Cardiac muscle cell (in vitro differentiated cells and primary cell): ENCODE measurements around the gene PRKCZ. TPM values are rescaled to one million over a fixed set of nuclear protein-coding genes. Genes with fewer than 3 reads are reported as not detected.

Experiments used
- DNase-seq, 2 donors: peaks; one replicate each; pipeline versions ENCODE4 v3.0.0 to v3.0.0-alpha.2; 2010 to 2017; ENCODE audit warnings: low read depth in 1 of 2, low spot score in 1 of 2
- H3K27ac ChIP-seq: fragments of 200-600 bp; sonication (generic); 2 replicates; pipeline ENCODE4 v1.5.1; 2016
- H3K27me3 ChIP-seq: fragments of 200-600 bp; sonication (generic); 2 replicates; pipeline ENCODE4 v1.6.0; 2016; ENCODE audit warnings: control low read depth
- H3K36me3 ChIP-seq: fragments of 200-600 bp; sonication (generic); 2 replicates; pipeline ENCODE4 v1.5.1; 2016; ENCODE audit warnings: control low read depth
- H3K4me1 ChIP-seq: fragments of 200-600 bp; sonication (generic); 2 replicates; pipeline ENCODE4 v1.8.1; 2017; ENCODE audit warnings: low read depth, mild to moderate bottlenecking, mixed run types
- H3K4me3 ChIP-seq: fragments of 200-600 bp; sonication (generic); 2 replicates; pipeline ENCODE4 v1.5.1; 2016; ENCODE audit warnings: mild to moderate bottlenecking
- H3K9me3 ChIP-seq: fragments of 200-600 bp; sonication (generic); 2 replicates; pipeline ENCODE4 v1.5.1; 2017; ENCODE audit warnings: low read depth, mild to moderate bottlenecking, control low read depth
- CTCF ChIP-seq: IDR thresholded peaks from 2 replicates; pipeline ENCODE4 v1.5.1; 2012; ENCODE audit warnings: low read depth, mild to moderate bottlenecking, low read length
- polyA plus RNA-seq: library from polyadenylated mRNA; unstranded; fragments of >200 nt; fragmentation: Nextera tagmentation; extraction: Ambion mirVana; gene quantifications from 2 replicates; pipeline ENCODE4 v1.2.1, GENCODE V29; 2016
- total RNA-seq: library from RNA; depleted of rRNA; stranded (reverse); fragments of >200 nt; gene quantifications from 2 replicates; pipeline ENCODE4 v1.2.3, GENCODE V29; 2016

Gene PRKCZ
- total and polyA plus RNA-seq, 2 experiments from 2014 or later, result 44.6 to 50.9 TPM

GRCh38 chr1:2022063-2022770 is 28.0 kb upstream of the PRKCZ start:
- Histone ChIP-seq H3K4me1 (no peaks in the 10 kb centered on the region), H3K27me3 (peaks cover 53% of the 10 kb centered on the region), H3K9me3 (no peaks in the 10 kb centered on the region), H3K4me3 (no peak overlapping the region), H3K36me3 (no peaks in the 10 kb centered on the region), H3K27ac (no peak overlapping the region)
- no peak for TF ChIP-seq CTCF
- no peak for DNase-seq

- TF ChIP-seq CTCF, result no peak
- H3K27me3 ChIP-seq, result peaks cover 44% of the 10 kb centered on the region
- no peak overlapping the region for H3K4me3 ChIP-seq
- no peaks in the 10 kb centered on the region for H3K9me3 ChIP-seq
- no peaks in the 10 kb centered on the region for H3K4me1 ChIP-seq
- H3K36me3 ChIP-seq, result no peaks in the 10 kb centered on the region
- DNase-seq, result no peak
- no peak overlapping the region for H3K27ac ChIP-seq
Measured at GRCh38 chr1:2023187-2023586, 27.0 kb upstream of the PRKCZ start.

GRCh38 chr1:2024451-2024850 is 25.8 kb upstream of the PRKCZ start:
- H3K36me3 ChIP-seq, result no peaks in the 10 kb centered on the region
- no peak overlapping the region for H3K27ac ChIP-seq
- TF ChIP-seq CTCF, result no peak
- H3K27me3 ChIP-seq, result peaks cover 32% of the 10 kb centered on the region
- DNase-seq, result no peak
- no peaks in the 10 kb centered on the region for H3K4me1 ChIP-seq
- H3K9me3 ChIP-seq, result no peaks in the 10 kb centered on the region
- H3K4me3 ChIP-seq, result no peak overlapping the region

GRCh38 chr1:2024887-2025286 is 25.3 kb upstream of the PRKCZ start:
- Histone ChIP-seq H3K36me3 (no peaks in the 10 kb centered on the region), H3K27me3 (peaks cover 28% of the 10 kb centered on the region), H3K4me3 (no peak overlapping the region), H3K4me1 (no peaks in the 10 kb centered on the region), H3K9me3 (no peaks in the 10 kb centered on the region), H3K27ac (no peak overlapping the region)
- no peak for TF ChIP-seq CTCF
- DNase-seq, result no peak

GRCh38 chr1:2025491-2025981 is 24.7 kb upstream of the PRKCZ start:
- Histone ChIP-seq H3K27ac (no peak overlapping the region), H3K4me3 (no peak overlapping the region), H3K9me3 (no peaks in the 10 kb centered on the region), H3K27me3 (peaks cover 22% of the 10 kb centered on the region), H3K36me3 (no peaks in the 10 kb centered on the region), H3K4me1 (no peaks in the 10 kb centered on the region)
- no peak for TF ChIP-seq CTCF
- no peak for DNase-seq
